Endodermal cell (in vitro differentiated cells): Measurements from ENCODE around the gene PDE6G. TPM values are rescaled to one million over a fixed set of nuclear protein-coding genes. Genes with fewer than 3 reads are reported as not detected.
"Not testable (repeated sequence)": the region's sequence is repeated elsewhere in the genome, so short reads cannot be mapped to it uniquely, and the experiment has no call there.

Experiments
- DNase-seq: peaks from one replicate; pipeline ENCODE4 v3.0.0-alpha.2; 2017
- H3K27ac ChIP-seq: 2 replicates; pipeline ENCODE4 v1.5.1; 2013; ENCODE audit warnings: mild to moderate bottlenecking, low read depth, low read length, moderate library complexity
- H3K27me3 ChIP-seq: 2 replicates; pipeline ENCODE4 v1.6.1; 2013; ENCODE audit warnings: mild to moderate bottlenecking, low read length, moderate library complexity; ENCODE audit not compliant: insufficient read depth, control insufficient read depth, poor library complexity, severe bottlenecking
- H3K36me3 ChIP-seq: 2 replicates; pipeline ENCODE4 v1.7.0; 2013; ENCODE audit warnings: mild to moderate bottlenecking, low read length, moderate library complexity; ENCODE audit not compliant: control insufficient read depth, insufficient read depth
- H3K4me1 ChIP-seq: one replicate; pipeline ENCODE4 v1.7.0; 2013; ENCODE audit warnings: low read length; ENCODE audit not compliant: control insufficient read depth, insufficient read depth
- H3K4me3 ChIP-seq: 2 replicates; pipeline ENCODE4 v1.5.1; 2013; ENCODE audit warnings: mild to moderate bottlenecking, low read length, moderate library complexity
- H3K9ac ChIP-seq: 2 replicates; pipeline ENCODE4 v1.6.1; 2013; ENCODE audit warnings: mild to moderate bottlenecking, low read length, moderate library complexity; ENCODE audit not compliant: poor library complexity, severe bottlenecking; ENCODE audit errors: extremely low read depth
- H3K9me3 ChIP-seq: 2 replicates; pipeline ENCODE4 v1.6.1; 2013; ENCODE audit warnings: mild to moderate bottlenecking, low read length, moderate library complexity; ENCODE audit not compliant: control insufficient read depth
- H3K27ac Mint-ChIP-seq: 2 replicates; pipeline ENCODE4 v1.8.0; 2020; ENCODE audit warnings: mixed read lengths
- H3K27me3 Mint-ChIP-seq: 2 replicates; pipeline ENCODE4 v1.8.0; 2021; ENCODE audit warnings: mild to moderate bottlenecking, mixed read lengths; ENCODE audit not compliant: insufficient read depth
- H3K36me3 Mint-ChIP-seq: 2 replicates; pipeline ENCODE4 v1.8.0; 2020; ENCODE audit warnings: low read depth, mixed read lengths
- H3K4me1 Mint-ChIP-seq: 2 replicates; pipeline ENCODE4 v1.8.0; 2020; ENCODE audit warnings: mixed read lengths
- H3K4me3 Mint-ChIP-seq: 2 replicates; pipeline ENCODE4 v1.8.0; 2020; ENCODE audit warnings: mild to moderate bottlenecking, moderate library complexity, mixed read lengths
- H3K9me3 Mint-ChIP-seq: 2 replicates; pipeline ENCODE4 v1.8.0; 2020; ENCODE audit warnings: mild to moderate bottlenecking, mixed read lengths
- WGBS, 2 experiments: methylation state at CpG; one replicate each; pipeline versions ENCODE4 v1.1.5 to v1.1.7; 2013; ENCODE audit warnings: missing lambda C conversion rate in 2 of 2, mixed read lengths in 1 of 2; ENCODE audit not compliant: insufficient coverage in 1 of 2, insufficient read length in 1 of 2; 5-methylcytosine and 5-hydroxymethylcytosine counted together
- total RNA-seq, 2 donors: library from RNA; stranded (reverse); fragmentation: NEBNext Ultra II Directional in 1 of 2; extraction: Animal tissue kit (Norgen Biotek cat#: 25700) in 1 of 2; gene quantifications; 2 replicates in 1 of 2; 3 replicates in 1 of 2; pipeline ENCODE4 v1.2.1, GENCODE V29; 2021
- TF ChIP-seq, protein P1 (sequence below): fragments of 200-600 bp; sonication (generic); conservative IDR thresholded peaks from 2 replicates; pipeline ENCODE4 v1.5.0; 2021; ENCODE audit warnings: antibody characterized with exemption, mild to moderate bottlenecking

PDE6G gene
- total RNA-seq, 2 donors from 2014 or later: 3.2 to 4.3 TPM

DNA sequence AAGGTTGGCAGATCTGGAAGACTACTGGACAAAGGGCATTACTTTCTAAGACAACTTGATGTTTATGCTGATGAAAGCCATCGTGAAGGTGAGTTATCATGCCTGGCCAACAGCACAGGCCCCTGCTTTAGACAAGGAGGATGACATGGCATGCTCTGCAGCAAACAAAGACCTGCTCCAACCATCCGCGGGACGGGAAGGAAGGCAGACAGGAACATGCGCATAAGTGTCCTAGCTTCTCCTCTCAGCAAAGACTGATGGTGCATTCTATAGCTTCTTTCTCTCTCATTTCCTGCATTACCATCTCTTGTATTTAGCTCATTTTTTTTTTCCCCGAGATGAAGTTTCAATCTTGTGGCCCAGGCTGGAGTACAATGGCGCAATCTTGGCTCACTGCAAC is 24.9 kb downstream of the PDE6G start:
- no peak overlapping the region for H3K27ac ChIP-seq
- peak overlapping the region; percentile 81 for H3K27ac Mint-ChIP-seq
- H3K4me3 Mint-ChIP-seq: no peak overlapping the region
- H3K4me1 Mint-ChIP-seq: peaks cover 3% of the 10 kb centered on the region
- 93 to 94% methylated on average over 6 of the region's 7 CpGs for WGBS, 2 experiments
- H3K27me3 ChIP-seq: no peaks in the 10 kb centered on the region
- H3K36me3 ChIP-seq: peaks cover 51% of the 10 kb centered on the region
- DNase-seq: peak; percentile 48
- H3K4me3 ChIP-seq: no peak overlapping the region
- no peak overlapping the region for H3K9ac ChIP-seq
- no peaks in the 10 kb centered on the region for H3K27me3 Mint-ChIP-seq
- no peaks in the 10 kb centered on the region for H3K9me3 ChIP-seq
- H3K9me3 Mint-ChIP-seq: no peaks in the 10 kb centered on the region
- peaks cover 60% of the 10 kb centered on the region for H3K36me3 Mint-ChIP-seq
- TF ChIP-seq, protein P1, sequence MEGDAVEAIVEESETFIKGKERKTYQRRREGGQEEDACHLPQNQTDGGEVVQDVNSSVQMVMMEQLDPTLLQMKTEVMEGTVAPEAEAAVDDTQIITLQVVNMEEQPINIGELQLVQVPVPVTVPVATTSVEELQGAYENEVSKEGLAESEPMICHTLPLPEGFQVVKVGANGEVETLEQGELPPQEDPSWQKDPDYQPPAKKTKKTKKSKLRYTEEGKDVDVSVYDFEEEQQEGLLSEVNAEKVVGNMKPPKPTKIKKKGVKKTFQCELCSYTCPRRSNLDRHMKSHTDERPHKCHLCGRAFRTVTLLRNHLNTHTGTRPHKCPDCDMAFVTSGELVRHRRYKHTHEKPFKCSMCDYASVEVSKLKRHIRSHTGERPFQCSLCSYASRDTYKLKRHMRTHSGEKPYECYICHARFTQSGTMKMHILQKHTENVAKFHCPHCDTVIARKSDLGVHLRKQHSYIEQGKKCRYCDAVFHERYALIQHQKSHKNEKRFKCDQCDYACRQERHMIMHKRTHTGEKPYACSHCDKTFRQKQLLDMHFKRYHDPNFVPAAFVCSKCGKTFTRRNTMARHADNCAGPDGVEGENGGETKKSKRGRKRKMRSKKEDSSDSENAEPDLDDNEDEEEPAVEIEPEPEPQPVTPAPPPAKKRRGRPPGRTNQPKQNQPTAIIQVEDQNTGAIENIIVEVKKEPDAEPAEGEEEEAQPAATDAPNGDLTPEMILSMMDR: no peak
- no peaks in the 10 kb centered on the region for H3K4me1 ChIP-seq

DNA sequence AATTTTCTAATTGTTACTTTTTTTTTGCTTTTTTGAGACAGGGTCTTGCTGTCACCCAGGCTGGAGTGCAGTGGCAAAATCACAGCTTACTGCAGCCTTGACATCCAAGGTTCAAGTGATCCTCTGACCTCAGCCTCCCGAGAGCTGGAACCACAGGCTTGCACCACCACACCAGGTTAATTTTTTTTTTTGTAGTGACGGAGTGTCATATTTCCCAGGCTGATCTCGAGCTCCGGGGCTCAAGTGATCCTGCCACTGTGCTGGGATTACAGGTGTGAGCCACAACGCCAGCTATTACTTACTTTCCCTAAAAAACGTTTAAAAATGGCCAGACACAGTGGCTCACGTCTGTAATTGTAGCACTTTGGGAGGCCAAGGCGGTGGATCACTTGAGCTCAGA is 26.1 kb downstream of the PDE6G start:
- H3K27me3 ChIP-seq: no peaks in the 10 kb centered on the region
- H3K9me3 Mint-ChIP-seq: no peaks in the 10 kb centered on the region

DNA sequence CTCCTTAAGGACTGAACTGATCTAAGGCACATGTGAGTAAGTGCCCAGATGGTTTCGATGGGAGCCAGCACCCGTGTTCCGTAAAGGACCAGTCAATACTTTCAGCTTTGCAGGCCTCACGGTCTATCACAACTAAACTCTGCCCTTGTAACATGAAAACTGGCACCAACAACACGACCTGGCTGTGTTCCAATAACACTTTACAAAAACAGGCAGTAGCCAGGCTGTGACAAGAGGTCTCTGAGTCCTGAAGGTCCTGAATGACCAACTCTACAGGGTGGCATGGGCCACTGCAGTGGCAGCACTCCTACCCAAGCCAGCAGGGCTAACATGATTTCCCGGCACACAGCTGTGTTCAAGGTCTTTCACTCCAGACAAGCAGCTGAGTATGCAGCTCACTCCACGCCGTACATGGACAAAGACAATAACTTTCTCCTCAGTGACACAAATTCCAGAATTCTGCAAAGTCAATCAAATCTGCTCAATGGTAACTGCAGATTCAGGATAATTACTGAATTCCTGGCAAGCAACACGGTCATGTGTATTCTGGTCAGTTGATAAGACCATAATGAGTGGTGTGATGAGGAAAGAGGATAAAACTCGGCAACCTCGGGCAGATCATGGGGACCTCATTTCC is 34.7 kb downstream of the PDE6G start:
- Histone ChIP-seq H3K9ac (no peak overlapping the region), H3K9me3 (peaks cover 16% of the 10 kb centered on the region), H3K4me3 (no peak overlapping the region), H3K27me3 (no peaks in the 10 kb centered on the region), H3K36me3 (peaks cover 80% of the 10 kb centered on the region), H3K27ac (no peak overlapping the region), H3K4me1 (no peaks in the 10 kb centered on the region)
- Mint-ChIP-seq H3K4me1 (no peaks in the 10 kb centered on the region), H3K9me3 (peaks cover 20% of the 10 kb centered on the region), H3K36me3 (peaks cover 86% of the 10 kb centered on the region), H3K27ac (no peak overlapping the region), H3K4me3 (no peak overlapping the region), H3K27me3 (no peaks in the 10 kb centered on the region)
- TF ChIP-seq, protein P1: no peak
- WGBS, 2 experiments: 96 to 98% methylated on average over 10 to 11 of the region's 11 CpGs
- no peak for DNase-seq

More for the DNA sequence above, 26.1 kb downstream of the PDE6G start:
- H3K27me3 Mint-ChIP-seq: no peaks in the 10 kb centered on the region
- H3K27ac Mint-ChIP-seq: no peak overlapping the region
- no peak for DNase-seq
- H3K4me3 Mint-ChIP-seq: no peak overlapping the region
- H3K36me3 ChIP-seq: peaks cover 60% of the 10 kb centered on the region
- no peak overlapping the region for H3K9ac ChIP-seq
- H3K36me3 Mint-ChIP-seq: peaks cover 70% of the 10 kb centered on the region
- H3K9me3 ChIP-seq: no peaks in the 10 kb centered on the region
- no peak overlapping the region for H3K27ac ChIP-seq
- 94 to 96% methylated on average over 8 of the region's 8 CpGs for WGBS, 2 experiments
- no peaks in the 10 kb centered on the region for H3K4me1 ChIP-seq
- TF ChIP-seq, protein P1: no peak
- no peak overlapping the region for H3K4me3 ChIP-seq
- no peaks in the 10 kb centered on the region for H3K4me1 Mint-ChIP-seq

DNA sequence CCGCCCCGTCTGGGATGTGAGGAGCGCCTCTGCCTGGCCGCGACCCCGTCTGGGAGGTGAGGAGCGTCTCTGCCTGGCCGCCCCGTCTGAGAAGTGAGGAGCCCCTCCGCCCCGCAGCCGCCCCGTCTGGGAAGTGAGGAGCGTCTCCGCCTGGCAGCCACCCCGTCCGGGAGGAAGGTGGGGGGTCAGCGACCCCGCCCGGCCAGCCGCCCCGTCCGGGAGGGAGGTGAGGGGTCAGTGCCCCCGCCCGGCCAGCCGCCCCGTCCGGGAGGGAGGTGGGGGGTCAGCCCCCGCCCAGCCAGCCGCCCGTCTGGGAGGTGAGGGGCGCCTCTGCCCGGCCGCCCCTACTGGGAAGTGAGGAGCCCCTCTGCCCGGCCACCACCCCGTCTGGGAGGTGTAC is 38.0 kb downstream of the PDE6G start:
- not testable (repeated sequence) for H3K4me3 ChIP-seq, H3K27me3 Mint-ChIP-seq, H3K4me3 Mint-ChIP-seq, H3K4me1 Mint-ChIP-seq, H3K27ac ChIP-seq, H3K27ac Mint-ChIP-seq, H3K27me3 ChIP-seq, H3K9ac ChIP-seq, DNase-seq, H3K4me1 ChIP-seq
- peaks cover 16% of the 10 kb centered on the region for H3K9me3 ChIP-seq
- no CpG with 5 or more reads among the region's 36 CpGs for WGBS, 2 experiments
- Mint-ChIP-seq H3K9me3 (peaks cover 20% of the 10 kb centered on the region), H3K36me3 (peaks cover 82% of the 10 kb centered on the region)
- peaks cover 76% of the 10 kb centered on the region for H3K36me3 ChIP-seq
